GM18505 (cell line): ENCODE measurements around the gene PLXNA1.

Experiments used
- ATAC-seq: cut with Tn5 transposase; IDR thresholded peaks from one replicate; pipeline ENCODE4 v1.9.1; 2021; ENCODE audit not compliant: unreplicated experiment
- POLR2A ChIP-seq: IDR thresholded peaks from 4 replicates; pipeline ENCODE4 v1.6.1; 2011; ENCODE audit warnings: borderline replicate concordance; ENCODE audit not compliant: insufficient read depth, insufficient read length; ENCODE audit errors: extremely low read depth

The PLXNA1 gene

GRCh38 chr3:126992216-126992615 lies 9.3 kb downstream of the PLXNA1 start:
- no peak for ATAC-seq
- no peak for TF ChIP-seq POLR2A

DNA sequence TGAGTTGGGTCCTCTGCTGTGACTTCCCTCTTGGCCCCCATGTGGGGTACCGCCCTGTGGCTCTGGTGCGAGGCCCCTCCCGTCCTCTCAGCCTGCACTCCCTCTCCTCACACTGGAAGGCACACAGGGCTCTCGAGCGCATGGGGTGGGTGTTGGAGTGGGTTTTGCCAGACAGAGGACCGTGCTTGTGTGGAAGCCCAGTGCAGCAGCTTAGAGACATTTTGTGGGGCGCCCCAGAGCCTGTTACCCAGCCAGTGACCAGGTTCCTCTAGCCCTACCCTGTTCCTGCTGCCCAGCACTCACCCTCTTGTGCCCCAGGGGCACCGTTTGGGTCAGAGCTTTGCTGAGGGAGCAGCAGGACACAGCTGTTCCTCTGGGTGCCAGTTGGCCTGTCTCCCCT lies 9.9 kb downstream of the PLXNA1 start:
- no peak for TF ChIP-seq POLR2A

DNA sequence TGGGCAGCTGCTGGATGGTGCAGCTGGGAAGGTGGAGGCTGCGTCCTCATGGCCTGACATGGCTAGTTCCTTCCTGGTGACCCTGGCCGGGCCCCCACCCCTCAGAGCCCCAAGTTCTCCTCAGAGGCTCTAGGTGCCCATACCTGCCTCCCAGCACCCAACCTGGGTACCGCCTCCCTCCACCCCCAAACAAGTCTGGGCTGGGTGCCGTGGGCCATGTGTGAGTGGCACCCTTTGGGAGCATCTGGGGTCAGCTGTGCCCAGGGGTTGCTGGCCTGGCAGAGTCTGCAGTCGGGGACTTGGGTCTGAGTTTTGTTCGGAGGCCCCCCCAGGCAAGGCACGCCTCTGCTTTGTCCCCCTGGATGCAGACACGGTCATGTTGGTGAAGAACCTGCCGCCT lies 10.5 kb downstream of the PLXNA1 start:
- no peak for TF ChIP-seq POLR2A
- ATAC-seq = no peak

More for the DNA sequence above, 9.9 kb downstream of the PLXNA1 start:
- no peak for ATAC-seq

GRCh38 chr3:126994661-126995245 lies 11.8 kb downstream of the PLXNA1 start:
- TF ChIP-seq POLR2A = no peak

DNA sequence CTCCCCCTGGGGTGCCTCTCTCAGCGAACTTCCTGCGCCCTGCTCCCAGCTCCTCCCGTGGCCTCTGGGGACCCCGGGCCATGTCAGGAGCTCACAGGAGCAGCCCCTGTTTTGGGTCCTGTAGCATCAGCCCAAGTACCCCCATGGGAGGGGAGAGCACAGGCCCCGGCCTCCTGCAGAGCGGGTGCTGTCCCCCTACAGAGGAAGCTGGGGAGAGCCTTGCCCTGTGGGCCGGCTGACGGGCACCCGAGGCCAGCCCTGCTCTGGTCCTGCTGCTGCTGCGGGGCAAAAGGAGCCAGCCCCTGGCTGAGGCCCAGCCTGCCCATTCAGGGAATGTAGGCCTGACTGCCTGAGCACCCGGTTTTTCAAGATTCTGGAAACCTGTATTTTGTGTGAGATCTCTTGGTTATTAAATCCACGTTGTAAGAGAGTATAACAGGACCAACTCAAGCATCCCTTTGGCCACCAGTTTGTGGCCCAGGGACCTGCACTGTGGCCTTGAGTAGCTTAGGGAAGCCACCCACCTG lies 12.4 kb downstream of the PLXNA1 start:
- no peak for TF ChIP-seq POLR2A
- ATAC-seq = no peak

More at GRCh38 chr3:126994661-126995245, 11.8 kb downstream of the PLXNA1 start:
- ATAC-seq = no peak

DNA sequence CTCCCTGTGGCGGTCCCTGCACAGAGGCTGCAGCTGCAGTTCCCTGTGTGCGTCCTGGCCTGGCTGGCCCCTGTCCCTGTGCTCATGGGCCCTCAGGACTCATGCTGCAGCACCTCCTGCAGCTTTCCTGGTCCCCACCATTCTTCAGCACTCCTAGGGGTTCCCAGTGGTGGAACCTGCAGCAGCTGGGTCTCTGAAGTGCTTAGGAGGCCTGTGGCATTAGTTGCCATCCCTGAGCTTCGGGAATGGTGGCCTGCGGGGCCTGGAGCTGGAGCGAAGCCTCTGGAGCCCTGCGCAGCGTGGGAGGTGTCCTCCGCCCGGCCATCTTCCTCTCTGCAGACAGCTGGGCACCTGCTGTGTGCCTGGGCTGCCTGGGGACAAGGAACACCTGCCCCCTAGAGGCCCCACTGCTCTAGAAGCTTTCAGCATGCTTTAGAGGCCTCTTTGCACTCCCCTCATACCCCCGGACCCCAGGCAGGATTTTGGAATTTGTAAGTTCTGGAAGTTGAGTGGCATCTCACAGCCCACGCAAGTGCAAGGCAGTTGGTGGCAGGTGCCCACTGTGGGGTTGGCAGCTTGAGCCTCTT lies 13.1 kb downstream of the PLXNA1 start:
- TF ChIP-seq POLR2A = no peak
- no peak for ATAC-seq

DNA sequence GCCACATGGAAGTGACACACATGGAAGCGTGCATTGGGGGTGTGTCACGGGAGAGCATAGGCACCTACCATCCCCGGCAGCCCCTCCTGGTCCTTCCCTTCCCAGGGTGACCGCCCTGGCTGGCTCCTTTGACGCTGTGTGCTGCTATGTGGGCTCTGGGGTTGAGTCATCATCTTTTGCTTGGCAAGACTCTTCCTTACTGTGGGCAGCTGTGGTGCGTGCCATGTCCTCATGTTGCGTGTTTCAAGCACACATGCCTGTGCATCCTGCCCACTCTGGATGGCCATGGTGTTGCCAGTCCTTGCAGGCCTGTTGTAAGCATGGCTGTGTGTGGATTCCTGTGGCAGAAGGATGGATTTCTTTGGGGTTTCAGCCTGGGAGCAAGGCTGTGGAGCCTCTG lies 14.0 kb downstream of the PLXNA1 start:
- no peak for TF ChIP-seq POLR2A
- ATAC-seq = no peak

GRCh38 chr3:126997455-126998038 lies 14.6 kb downstream of the PLXNA1 start:
- no peak for ATAC-seq
- no peak for TF ChIP-seq POLR2A

GRCh38 chr3:126998320-126998719 lies 15.4 kb downstream of the PLXNA1 start:
- no peak for TF ChIP-seq POLR2A
- ATAC-seq = no peak

- ATAC-seq = no peak
- no peak for TF ChIP-seq POLR2A
Measured at GRCh38 chr3:126998728-126999127, 15.8 kb downstream of the PLXNA1 start.

- ATAC-seq = no peak
- no peak for TF ChIP-seq POLR2A
Measured at GRCh38 chr3:126999383-126999782, 16.5 kb downstream of the PLXNA1 start.

DNA sequence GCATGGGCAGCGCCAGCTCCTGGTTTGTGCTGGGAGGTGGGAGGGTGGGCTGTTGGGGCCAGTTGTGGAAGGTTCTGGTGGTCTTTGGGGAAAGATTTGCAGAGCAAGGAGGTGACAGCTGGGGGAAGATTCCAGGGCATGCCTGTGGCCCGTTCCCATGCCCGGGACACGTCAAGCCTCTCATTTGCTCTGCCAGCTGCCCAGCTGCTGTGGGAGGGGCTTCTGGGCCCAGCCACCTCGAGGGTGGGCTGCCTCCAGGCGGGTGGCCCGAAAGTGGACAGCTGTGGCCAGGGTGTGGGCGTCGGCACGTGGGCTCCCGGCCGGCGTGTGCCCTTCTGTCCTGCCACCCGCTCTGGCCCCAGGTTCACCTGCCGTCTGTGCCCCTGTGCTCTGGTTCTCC lies 17.2 kb downstream of the PLXNA1 start:
- TF ChIP-seq POLR2A = no peak

DNA sequence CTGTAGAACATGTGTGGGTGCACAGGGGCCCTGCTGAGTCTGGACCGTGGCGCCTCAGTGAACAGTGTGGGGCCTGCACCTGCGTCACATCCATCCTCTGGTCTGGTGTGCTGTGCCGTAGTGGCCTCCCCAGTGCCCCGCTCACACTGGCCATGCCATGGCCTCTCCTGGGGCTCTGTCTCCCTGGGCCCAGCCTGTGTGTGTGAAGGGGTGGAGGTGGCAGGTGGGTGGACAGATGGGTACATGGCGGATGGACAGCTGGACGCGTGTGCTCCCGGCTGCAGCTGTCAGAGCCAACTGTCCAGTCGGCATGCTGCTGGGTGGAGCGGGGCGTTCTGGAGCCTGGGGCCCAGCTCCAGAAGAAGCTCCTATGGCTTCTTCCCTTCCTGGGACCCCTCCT lies 17.8 kb downstream of the PLXNA1 start:
- ATAC-seq = no peak
- TF ChIP-seq POLR2A = no peak

More for the DNA sequence above, 17.2 kb downstream of the PLXNA1 start:
- no peak for ATAC-seq
